H9 (cell line): ENCODE results near the gene NTF4. TPM values are rescaled to one million over a fixed set of nuclear protein-coding genes. Genes with fewer than 3 reads are reported as not detected.

Experiments used
- DNase-seq: peaks from one replicate; pipeline ENCODE4 v3.0.0-alpha.2; 2017
- H2AFZ ChIP-seq: one replicate; pipeline ENCODE4 v1.6.1; 2013; ENCODE audit warnings: mild to moderate bottlenecking, low read length, control low read depth, moderate library complexity
- H2AK5ac ChIP-seq: 2 replicates; pipeline ENCODE4 v1.6.1; 2013; ENCODE audit warnings: low read length, control low read depth, mixed read lengths; ENCODE audit not compliant: insufficient read length
- H2BK120ac ChIP-seq: one replicate; pipeline ENCODE4 v1.6.1; 2013; ENCODE audit warnings: low read depth, mild to moderate bottlenecking, low read length, control low read depth, inconsistent platforms; ENCODE audit not compliant: poor library complexity, severe bottlenecking
- H2BK12ac ChIP-seq: 2 replicates; pipeline ENCODE4 v1.6.1; 2013; ENCODE audit warnings: low read length, control low read depth, mixed read lengths, low read depth; ENCODE audit not compliant: insufficient read length
- H2BK15ac ChIP-seq: 2 replicates; pipeline ENCODE4 v1.6.1; 2013; ENCODE audit warnings: low read depth, low read length, control low read depth
- H2BK20ac ChIP-seq: one replicate; pipeline ENCODE4 v1.6.1; 2013; ENCODE audit warnings: low read depth, mild to moderate bottlenecking, low read length, control low read depth, inconsistent platforms; ENCODE audit not compliant: poor library complexity, severe bottlenecking
- H2BK5ac ChIP-seq: 2 replicates; pipeline ENCODE4 v1.6.1; 2013; ENCODE audit warnings: low read length, control low read depth, mixed read lengths; ENCODE audit not compliant: insufficient read length
- H3K14ac ChIP-seq: 2 replicates; pipeline ENCODE4 v1.6.1; 2013; ENCODE audit warnings: low read length, control low read depth; ENCODE audit not compliant: insufficient read depth
- H3K18ac ChIP-seq: 2 replicates; pipeline ENCODE4 v1.6.1; 2013; ENCODE audit warnings: low read depth, mild to moderate bottlenecking, mixed read lengths, low read length, control low read depth; ENCODE audit not compliant: insufficient read length
- H3K23ac ChIP-seq: 2 replicates; pipeline ENCODE4 v1.6.1; 2013; ENCODE audit warnings: low read length, control low read depth, mixed read lengths, low read depth; ENCODE audit not compliant: insufficient read length
- H3K23me2 ChIP-seq: 2 replicates; pipeline ENCODE4 v1.6.1; 2013; ENCODE audit warnings: low read depth, mild to moderate bottlenecking, mixed read lengths, low read length, control low read depth; ENCODE audit not compliant: insufficient read length, poor library complexity, severe bottlenecking
- H3K27ac ChIP-seq: 2 replicates; pipeline ENCODE4 v1.5.1; 2013; ENCODE audit warnings: low read length, control low read depth, mixed read lengths, low read depth; ENCODE audit not compliant: insufficient read length
- H3K27me3 ChIP-seq: 2 replicates; pipeline ENCODE4 v1.6.1; 2013; ENCODE audit warnings: low read length, control low read depth, inconsistent platforms; ENCODE audit not compliant: insufficient read depth
- H3K4ac ChIP-seq: 2 replicates; pipeline ENCODE4 v1.6.1; 2013; ENCODE audit warnings: low read depth, mild to moderate bottlenecking, control low read depth, inconsistent platforms, low read length, moderate library complexity
- H3K4me1 ChIP-seq: 2 replicates; pipeline ENCODE4 v1.6.1; 2013; ENCODE audit warnings: low read length, control low read depth, inconsistent platforms; ENCODE audit not compliant: insufficient read depth
- H3K4me2 ChIP-seq: 2 replicates; pipeline ENCODE4 v1.6.1; 2013; ENCODE audit warnings: low read length, control low read depth, mixed read lengths; ENCODE audit not compliant: insufficient read length, insufficient read depth
- H3K56ac ChIP-seq: 2 replicates; pipeline ENCODE4 v1.6.1; 2013; ENCODE audit warnings: low read depth, mild to moderate bottlenecking, mixed read lengths, low read length, control low read depth; ENCODE audit not compliant: insufficient read length
- H3K79me1 ChIP-seq: 2 replicates; pipeline ENCODE4 v1.6.1; 2013; ENCODE audit warnings: low read depth, mild to moderate bottlenecking, moderate library complexity, low read length, control low read depth, inconsistent platforms; ENCODE audit not compliant: insufficient read depth, poor library complexity, severe bottlenecking
- H3K79me2 ChIP-seq: 2 replicates; pipeline ENCODE4 v1.6.1; 2013; ENCODE audit warnings: low read length, control low read depth, inconsistent platforms; ENCODE audit not compliant: insufficient read depth
- H3K9ac ChIP-seq: 2 replicates; pipeline ENCODE4 v1.6.1; 2013; ENCODE audit warnings: low read length, control low read depth, mixed read lengths; ENCODE audit not compliant: insufficient read length; ENCODE audit errors: extremely low read depth
- H3K9me3 ChIP-seq: one replicate; pipeline ENCODE4 v1.6.1; 2013; ENCODE audit warnings: low read depth, low read length, inconsistent platforms; ENCODE audit not compliant: control insufficient read depth
- H3T11ph ChIP-seq: one replicate; pipeline ENCODE4 v1.6.1; 2013; ENCODE audit warnings: mild to moderate bottlenecking, low read length, control low read depth, inconsistent platforms
- H4K20me1 ChIP-seq: one replicate; pipeline ENCODE4 v1.6.1; 2013; ENCODE audit not compliant: control insufficient read depth, insufficient read length, insufficient read depth
- H4K5ac ChIP-seq: 2 replicates; pipeline ENCODE4 v1.6.1; 2013; ENCODE audit warnings: low read depth, mild to moderate bottlenecking, mixed read lengths, low read length, control low read depth; ENCODE audit not compliant: insufficient read length
- H4K8ac ChIP-seq: replicated peaks from 2 replicates; pipeline ENCODE4 v1.6.1; 2013; ENCODE audit warnings: low read length, control low read depth, mixed read lengths, low read depth; ENCODE audit not compliant: insufficient read length
- H4K91ac ChIP-seq: 2 replicates; pipeline ENCODE4 v1.6.1; 2013; ENCODE audit warnings: low read depth, mild to moderate bottlenecking, moderate library complexity, mixed read lengths, low read length, control low read depth; ENCODE audit not compliant: insufficient read length
- H3K27ac Mint-ChIP-seq, 3 experiments: 2 replicates in 2 of 3; 3 replicates in 1 of 3; pipeline ENCODE4 v1.8.0; 2020 to 2021; ENCODE audit warnings: mixed read lengths in 3 of 3, mild to moderate bottlenecking in 1 of 3, moderate library complexity in 1 of 3
- H3K27me3 Mint-ChIP-seq: 2 replicates; pipeline ENCODE4 v1.8.0; 2021; ENCODE audit warnings: low read depth, mild to moderate bottlenecking, moderate library complexity, mixed read lengths
- H3K36me3 Mint-ChIP-seq, 3 experiments: 2 replicates in 2 of 3; 3 replicates in 1 of 3; pipeline ENCODE4 v1.8.0; 2020 to 2021; ENCODE audit warnings: low read depth in 3 of 3, mixed read lengths in 3 of 3; ENCODE audit not compliant: insufficient read depth in 1 of 3
- H3K4me1 Mint-ChIP-seq, 2 experiments: 2 replicates each; pipeline ENCODE4 v1.8.0; 2020; ENCODE audit warnings: mixed read lengths in 2 of 2
- H3K4me3 Mint-ChIP-seq, 2 experiments: 2 replicates in 1 of 2; 3 replicates in 1 of 2; pipeline ENCODE4 v1.8.0; 2020 to 2021; ENCODE audit warnings: mild to moderate bottlenecking in 2 of 2, mixed read lengths in 2 of 2, moderate library complexity in 1 of 2
- H3K9me3 Mint-ChIP-seq, 2 experiments: 2 replicates in 1 of 2; 3 replicates in 1 of 2; pipeline ENCODE4 v1.8.0; 2020; ENCODE audit warnings: mild to moderate bottlenecking in 2 of 2, mixed read lengths in 2 of 2, moderate library complexity in 1 of 2
- WGBS: extraction: QIAGEN DNeasy Blood & Tissue Kit; methylation state at CpG from one replicate; pipeline ENCODE4 v1.1.7; 2013; ENCODE audit warnings: missing lambda C conversion rate, low lambda C conversion rate, mixed read lengths; ENCODE audit not compliant: insufficient read length; ENCODE audit errors: extremely low coverage; 5-methylcytosine and 5-hydroxymethylcytosine counted together
- total RNA-seq: library from RNA; stranded (reverse); gene quantifications from 2 replicates; pipeline ENCODE4 v1.2.1, GENCODE V29; 2021
- TF ChIP-seq, protein P1 (sequence below): fragments of 200-600 bp; sonication (generic); conservative IDR thresholded peaks from 3 replicates; pipeline ENCODE4 v1.8.0; 2021; ENCODE audit warnings: antibody characterized with exemption, mild to moderate bottlenecking

NTF4 gene
- total RNA-seq, 1 experiment from 2014 or later = 2.1 TPM

DNA sequence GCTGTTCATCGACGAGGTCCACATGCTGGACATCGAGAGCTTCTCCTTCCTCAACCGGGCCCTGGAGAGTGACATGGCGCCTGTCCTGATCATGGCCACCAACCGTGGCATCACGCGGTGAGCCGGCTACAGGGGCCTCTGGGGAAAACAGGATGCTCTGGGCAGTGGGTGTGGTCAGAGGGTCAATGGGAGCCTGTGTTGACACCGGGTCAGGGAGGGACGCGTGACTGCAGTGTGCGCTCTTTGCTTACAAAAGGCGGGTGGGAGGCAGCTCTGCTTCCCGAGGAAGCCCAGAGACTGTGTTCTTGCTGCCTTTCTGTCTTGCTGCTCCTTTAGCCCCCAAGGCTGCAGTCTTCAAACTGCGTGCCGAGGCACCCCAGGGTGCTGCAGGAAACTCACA, 53.4 kb downstream of the NTF4 start:
- Histone ChIP-seq H2BK5ac (no peak overlapping the region), H3K4ac (no peak overlapping the region), H3K27me3 (no peaks in the 10 kb centered on the region), H3K18ac (no peak overlapping the region), H3K9me3 (no peaks in the 10 kb centered on the region), H3K79me2 (no peaks in the 10 kb centered on the region), H3K79me1 (no peaks in the 10 kb centered on the region), H2BK15ac (no peak overlapping the region), H3K27ac (no peak overlapping the region), H2BK120ac (no peak overlapping the region), H2AFZ (no peak overlapping the region), H3K56ac (no peak overlapping the region), H4K5ac (no peak overlapping the region), H3K4me2 (no peak overlapping the region), H3K9ac (no peak overlapping the region), H3T11ph (no peak overlapping the region), H3K23me2 (no peaks in the 10 kb centered on the region), H3K14ac (no peak overlapping the region), H4K20me1 (no peaks in the 10 kb centered on the region), H2AK5ac (no peak overlapping the region), H3K23ac (no peak overlapping the region), H2BK20ac (no peak overlapping the region), H4K8ac (no peak overlapping the region), H2BK12ac (no peak overlapping the region), H3K4me1 (no peaks in the 10 kb centered on the region), H4K91ac (no peak overlapping the region)
- Mint-ChIP-seq H3K36me3 (peaks cover 31 to 84% (median 81%) of the 10 kb centered on the region in 3 experiments; a peak in 6 of 7 replicates), H3K27me3 (no peaks in the 10 kb centered on the region), H3K9me3 (no peaks in the 10 kb centered on the region), H3K4me1 (no peaks in the 10 kb centered on the region), H3K27ac (no peak overlapping the region), H3K4me3 (no peak overlapping the region)
- DNase-seq = no peak
- no CpG with 5 or more reads among the region's 17 CpGs for WGBS
- TF ChIP-seq, protein P1, sequence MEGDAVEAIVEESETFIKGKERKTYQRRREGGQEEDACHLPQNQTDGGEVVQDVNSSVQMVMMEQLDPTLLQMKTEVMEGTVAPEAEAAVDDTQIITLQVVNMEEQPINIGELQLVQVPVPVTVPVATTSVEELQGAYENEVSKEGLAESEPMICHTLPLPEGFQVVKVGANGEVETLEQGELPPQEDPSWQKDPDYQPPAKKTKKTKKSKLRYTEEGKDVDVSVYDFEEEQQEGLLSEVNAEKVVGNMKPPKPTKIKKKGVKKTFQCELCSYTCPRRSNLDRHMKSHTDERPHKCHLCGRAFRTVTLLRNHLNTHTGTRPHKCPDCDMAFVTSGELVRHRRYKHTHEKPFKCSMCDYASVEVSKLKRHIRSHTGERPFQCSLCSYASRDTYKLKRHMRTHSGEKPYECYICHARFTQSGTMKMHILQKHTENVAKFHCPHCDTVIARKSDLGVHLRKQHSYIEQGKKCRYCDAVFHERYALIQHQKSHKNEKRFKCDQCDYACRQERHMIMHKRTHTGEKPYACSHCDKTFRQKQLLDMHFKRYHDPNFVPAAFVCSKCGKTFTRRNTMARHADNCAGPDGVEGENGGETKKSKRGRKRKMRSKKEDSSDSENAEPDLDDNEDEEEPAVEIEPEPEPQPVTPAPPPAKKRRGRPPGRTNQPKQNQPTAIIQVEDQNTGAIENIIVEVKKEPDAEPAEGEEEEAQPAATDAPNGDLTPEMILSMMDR = no peak

Other genes starting within 250 kb of the NTF4 start
- gene HSD17B14, start 228.3 kb downstream of the NTF4 start, total RNA-seq = 11.2 and 11.6 TPM in 2 replicates
- gene PLEKHA4, start 196.2 kb downstream of the NTF4 start, total RNA-seq = 14.3 and 15.3 TPM in 2 replicates
- gene PPP1R15A, start 192.4 kb downstream of the NTF4 start, total RNA-seq = 17.2 and 17.5 TPM in 2 replicates
- 0.94 and 1.0 TPM in 2 replicates for gene TULP2, start 166.1 kb downstream of the NTF4 start, total RNA-seq
- 125 and 131 TPM in 2 replicates for gene NUCB1, start 164.5 kb downstream of the NTF4 start, total RNA-seq
- 1.4 and 2.0 TPM in 2 replicates for gene DHDH, start 131.1 kb downstream of the NTF4 start, total RNA-seq
- 310 and 315 TPM in 2 replicates for gene BAX, start 109.9 kb downstream of the NTF4 start, total RNA-seq
- 1,244 and 1,245 TPM in 2 replicates for gene FTL, start 99.5 kb downstream of the NTF4 start, total RNA-seq
- 44.3 and 45.6 TPM in 2 replicates for gene GYS1, start 71.5 kb downstream of the NTF4 start, total RNA-seq
- 130 and 134 TPM in 2 replicates for gene RUVBL2, start 70.9 kb downstream of the NTF4 start, total RNA-seq
- gene LHB, start 47.7 kb downstream of the NTF4 start, total RNA-seq = not detected in 2 replicates
- 0.46 TPM in 1 of 2 replicates, not detected in the other for gene CGB3, start 40.5 kb downstream of the NTF4 start, total RNA-seq
- gene CGB2, start 32.9 kb downstream of the NTF4 start, total RNA-seq = 0.55 and 0.77 TPM in 2 replicates
- gene CGB1, start 27.9 kb downstream of the NTF4 start, total RNA-seq = not detected in 2 replicates
- not detected in 2 replicates for gene CGB5, start 21.0 kb downstream of the NTF4 start, total RNA-seq
- gene CGB8, start 15.7 kb downstream of the NTF4 start, total RNA-seq = 0.39 TPM in 1 of 2 replicates, not detected in the other
- gene CGB7, start 7.1 kb downstream of the NTF4 start, total RNA-seq = 1.2 TPM in 2 replicates
- gene KCNA7, start 7.9 kb upstream of the NTF4 start, total RNA-seq = 0.04 TPM in 2 replicates
- 292 and 295 TPM in 2 replicates for gene SNRNP70, start 20.6 kb upstream of the NTF4 start, total RNA-seq
- gene LIN7B, start 49.6 kb upstream of the NTF4 start, total RNA-seq = 3.5 and 4.2 TPM in 2 replicates
- gene C19orf73, start 54.3 kb upstream of the NTF4 start, total RNA-seq = 0.72 and 1.1 TPM in 2 replicates
- 18.8 and 19.1 TPM in 2 replicates for gene PPFIA3, start 54.7 kb upstream of the NTF4 start, total RNA-seq
- gene HRC, start 90.6 kb upstream of the NTF4 start, total RNA-seq = 1.8 and 1.9 TPM in 2 replicates
- 6.9 and 7.2 TPM in 2 replicates for gene TRPM4, start 93.0 kb upstream of the NTF4 start, total RNA-seq